ENCODE data around the gene CLIC1.
A peak's percentile ranks its signal among the peaks of the same experiment; 100 is the strongest.

CLIC1 gene

GRCh38 chr6:31737991-31738979, 2.0 kb upstream of the CLIC1 start:
- no peak for DNase-seq (ENCODE audit: low read depth)

GRCh38 chr6:31737315-31737990, 1.1 kb upstream of the CLIC1 start:
- DNase-seq (ENCODE audit: low read depth) = no peak

- DNase-seq (ENCODE audit: low read depth) = no peak
Observed at GRCh38 chr6:31736768-31737314, 511 bp upstream of the CLIC1 start.

- no peak for DNase-seq (ENCODE audit: low read depth)
Observed at GRCh38 chr6:31734821-31735406, 1.4 kb downstream of the CLIC1 start.

GRCh38 chr6:31734247-31734820, 2.0 kb downstream of the CLIC1 start:
- no peak for DNase-seq (ENCODE audit: low read depth)

GRCh38 chr6:31733734-31734133, 2.6 kb downstream of the CLIC1 start:
- DNase-seq (ENCODE audit: low read depth) = no peak

GRCh38 chr6:31732029-31732428, 4.3 kb downstream of the CLIC1 start:
- DNase-seq (ENCODE audit: low read depth) = no peak

GRCh38 chr6:31730631-31731086, 5.7 kb downstream of the CLIC1 start:
- DNase-seq (ENCODE audit: low read depth) = no peak

- no peak for DNase-seq (ENCODE audit: low read depth)
Observed at GRCh38 chr6:31729979-31730630, 6.2 kb downstream of the CLIC1 start.

- DNase-seq (ENCODE audit: low read depth) = peak; percentile 69
Observed at GRCh38 chr6:31729515-31729978, 6.8 kb downstream of the CLIC1 start.

GRCh38 chr6:31728767-31729514, 7.4 kb downstream of the CLIC1 start, which contains the start of gene DDAH2:
TSS of gene DDAH2 (minus strand) at chr6:31729299. CDS start at chr6:31729161, 138 bp downstream.
- DNase-seq (ENCODE audit: low read depth) = no peak

- DNase-seq (ENCODE audit: low read depth) = no peak
Observed at GRCh38 chr6:31727717-31728671, 8.3 kb downstream of the CLIC1 start.

- DNase-seq (ENCODE audit: low read depth) = no peak
Observed at GRCh38 chr6:31727034-31727716, 9.2 kb downstream of the CLIC1 start.

GRCh38 chr6:31725502-31726350, 10.6 kb downstream of the CLIC1 start:
- DNase-seq (ENCODE audit: low read depth) = no peak

- DNase-seq (ENCODE audit: low read depth) = no peak
Observed at GRCh38 chr6:31723980-31724691, 12.2 kb downstream of the CLIC1 start.

- no peak for DNase-seq (ENCODE audit: low read depth)
Observed at GRCh38 chr6:31723245-31723979, 12.9 kb downstream of the CLIC1 start, which contains the start of gene MPIG6B. TSS of gene MPIG6B (plus strand) at chr6:31723373. CDS start at chr6:31723384, 11 bp downstream.
